Astrocyte (in vitro differentiated cells and primary cell): ENCODE measurements around the gene FAM168A. TPM values are rescaled to one million over a fixed set of nuclear protein-coding genes. Genes with fewer than 3 reads are reported as not detected.

ENCODE experiments used
- DNase-seq: peaks from one replicate; pipeline ENCODE4 v3.0.0-alpha.2; 2010; ENCODE audit warnings: low read depth
- FAIRE-seq: peaks from 2 replicates; lab custom pipeline; 2011; peaks lifted over from hg19 to GRCh38; lab: Jason Lieb, UNC
- H2AFZ ChIP-seq: 2 replicates; pipeline ENCODE4 v1.6.0; 2012; ENCODE audit warnings: low read depth, low read length, inconsistent platforms
- H3K27ac ChIP-seq: 2 replicates; pipeline ENCODE4 v1.5.1; 2011; ENCODE audit warnings: low read depth, low read length, inconsistent platforms
- H3K27me3 ChIP-seq: 2 replicates; pipeline ENCODE4 v1.6.0; 2011; ENCODE audit warnings: low read length, inconsistent platforms; ENCODE audit not compliant: insufficient read depth
- H3K36me3 ChIP-seq: 2 replicates; pipeline ENCODE4 v1.5.1; 2011; ENCODE audit warnings: low read length, inconsistent platforms; ENCODE audit not compliant: insufficient read depth
- H3K4me1 ChIP-seq: 2 replicates; pipeline ENCODE4 v1.5.1; 2011; ENCODE audit warnings: low read length, inconsistent platforms; ENCODE audit not compliant: insufficient read depth
- H3K4me2 ChIP-seq: 2 replicates; pipeline ENCODE4 v1.6.0; 2012; ENCODE audit warnings: low read length, inconsistent platforms
- H3K4me3 ChIP-seq: 2 replicates; pipeline ENCODE4 v1.5.1; 2011; ENCODE audit warnings: low read depth, mild to moderate bottlenecking, low read length, inconsistent platforms; ENCODE audit not compliant: insufficient read depth
- H3K79me2 ChIP-seq: 2 replicates; pipeline ENCODE4 v1.6.0; 2012; ENCODE audit warnings: mild to moderate bottlenecking, low read length, inconsistent platforms; ENCODE audit not compliant: insufficient read depth
- H3K9ac ChIP-seq: 2 replicates; pipeline ENCODE4 v1.6.0; 2012; ENCODE audit warnings: mild to moderate bottlenecking, low read length, inconsistent platforms
- H3K9me3 ChIP-seq: 2 replicates; pipeline ENCODE4 v1.5.1; 2012; ENCODE audit warnings: low read depth, mild to moderate bottlenecking, low read length, inconsistent platforms; ENCODE audit not compliant: insufficient read depth
- H4K20me1 ChIP-seq: 2 replicates; pipeline ENCODE4 v1.6.0; 2012; ENCODE audit warnings: low read length, inconsistent platforms; ENCODE audit not compliant: insufficient read depth
- H3K27ac Mint-ChIP-seq: one replicate; pipeline ENCODE4 v1.8.0; 2021; ENCODE audit warnings: mild to moderate bottlenecking, mixed read lengths; ENCODE audit not compliant: unreplicated experiment
- H3K27me3 Mint-ChIP-seq: one replicate; pipeline ENCODE4 v1.8.0; 2021; ENCODE audit warnings: low read depth, mixed read lengths; ENCODE audit not compliant: unreplicated experiment
- H3K36me3 Mint-ChIP-seq: one replicate; pipeline ENCODE4 v1.8.0; 2021; ENCODE audit warnings: low read depth, mixed read lengths; ENCODE audit not compliant: unreplicated experiment
- H3K4me1 Mint-ChIP-seq: one replicate; pipeline ENCODE4 v1.8.0; 2021; ENCODE audit warnings: low read depth, mixed read lengths; ENCODE audit not compliant: unreplicated experiment
- H3K4me3 Mint-ChIP-seq: one replicate; pipeline ENCODE4 v1.8.0; 2021; ENCODE audit warnings: mild to moderate bottlenecking, moderate library complexity, mixed read lengths; ENCODE audit not compliant: unreplicated experiment
- H3K9me3 Mint-ChIP-seq: one replicate; pipeline ENCODE4 v1.8.0; 2021; ENCODE audit warnings: mild to moderate bottlenecking, mixed read lengths; ENCODE audit not compliant: unreplicated experiment
- EZH2 ChIP-seq: IDR thresholded peaks from 2 replicates; pipeline ENCODE4 v1.6.1; 2012; ENCODE audit warnings: mild to moderate bottlenecking, low read length, inconsistent platforms; ENCODE audit not compliant: insufficient read depth
- total RNA-seq: library from RNA; stranded (reverse); gene quantifications from 2 replicates; pipeline ENCODE4 v1.2.1, GENCODE V29; 2021
- TF ChIP-seq, protein P1 (sequence below): IDR thresholded peaks from 2 replicates; pipeline ENCODE4 v1.5.1; 2011; ENCODE audit warnings: low read depth, mild to moderate bottlenecking, inconsistent platforms, low read length, moderate library complexity; ENCODE audit not compliant: insufficient read depth

The FAM168A gene
- total RNA-seq, 1 donor from 2014 or later, result 44.8 TPM

- peaks cover 7% of the 10 kb centered on the region for H3K36me3 Mint-ChIP-seq
Observed at GRCh38 chr11:73386546-73386945, 211.4 kb downstream of the FAM168A start.

DNA sequence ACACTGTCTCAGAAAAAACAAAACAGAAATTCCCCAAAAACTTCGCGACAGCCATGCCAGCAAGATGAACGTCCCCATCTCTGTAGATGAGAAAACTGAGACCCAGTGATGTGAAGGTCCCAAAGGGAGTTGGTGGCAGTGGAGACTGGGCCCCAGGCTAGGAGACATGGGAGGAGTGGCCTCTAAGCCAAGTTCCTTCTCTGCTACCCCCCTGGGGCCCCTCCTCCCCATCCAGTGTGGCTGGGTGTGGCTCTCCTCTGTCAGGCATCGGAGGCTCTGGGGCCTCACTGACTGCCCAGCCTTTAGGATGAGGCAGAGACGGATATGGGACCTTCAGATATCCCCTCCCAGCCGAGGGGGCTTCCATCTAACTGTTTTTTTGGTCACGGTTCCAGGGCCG, 211.9 kb downstream of the FAM168A start:
- Mint-ChIP-seq H3K9me3 (peaks cover 5% of the 10 kb centered on the region), H3K27ac (peak overlapping the region; percentile 31), H3K27me3 (no peaks in the 10 kb centered on the region), H3K36me3 (peaks cover 5% of the 10 kb centered on the region), H3K4me3 (peak overlapping the region; percentile 60), H3K4me1 (peaks cover 10% of the 10 kb centered on the region)
- Histone ChIP-seq H3K27me3 (no peaks in the 10 kb centered on the region), H3K4me3 (no peak overlapping the region), H3K4me2 (no peak overlapping the region), H3K36me3 (no peaks in the 10 kb centered on the region), H4K20me1 (peaks cover 91% of the 10 kb centered on the region), H3K79me2 (peaks cover 89% of the 10 kb centered on the region), H2AFZ (no peak overlapping the region), H3K9me3 (no peaks in the 10 kb centered on the region), H3K4me1 (peaks cover 11% of the 10 kb centered on the region), H3K27ac (no peak overlapping the region), H3K9ac (no peak overlapping the region)
- FAIRE-seq (no peak), DNase-seq (no peak)
- TF ChIP-seq, protein P1, sequence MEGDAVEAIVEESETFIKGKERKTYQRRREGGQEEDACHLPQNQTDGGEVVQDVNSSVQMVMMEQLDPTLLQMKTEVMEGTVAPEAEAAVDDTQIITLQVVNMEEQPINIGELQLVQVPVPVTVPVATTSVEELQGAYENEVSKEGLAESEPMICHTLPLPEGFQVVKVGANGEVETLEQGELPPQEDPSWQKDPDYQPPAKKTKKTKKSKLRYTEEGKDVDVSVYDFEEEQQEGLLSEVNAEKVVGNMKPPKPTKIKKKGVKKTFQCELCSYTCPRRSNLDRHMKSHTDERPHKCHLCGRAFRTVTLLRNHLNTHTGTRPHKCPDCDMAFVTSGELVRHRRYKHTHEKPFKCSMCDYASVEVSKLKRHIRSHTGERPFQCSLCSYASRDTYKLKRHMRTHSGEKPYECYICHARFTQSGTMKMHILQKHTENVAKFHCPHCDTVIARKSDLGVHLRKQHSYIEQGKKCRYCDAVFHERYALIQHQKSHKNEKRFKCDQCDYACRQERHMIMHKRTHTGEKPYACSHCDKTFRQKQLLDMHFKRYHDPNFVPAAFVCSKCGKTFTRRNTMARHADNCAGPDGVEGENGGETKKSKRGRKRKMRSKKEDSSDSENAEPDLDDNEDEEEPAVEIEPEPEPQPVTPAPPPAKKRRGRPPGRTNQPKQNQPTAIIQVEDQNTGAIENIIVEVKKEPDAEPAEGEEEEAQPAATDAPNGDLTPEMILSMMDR, result no peak
- no peak for TF ChIP-seq EZH2

More at GRCh38 chr11:73386546-73386945, 211.4 kb downstream of the FAM168A start:
- peaks cover 11% of the 10 kb centered on the region for H3K4me1 ChIP-seq
- no peak for TF ChIP-seq EZH2
- TF ChIP-seq, protein P1, result no peak
- H3K9me3 Mint-ChIP-seq, result peaks cover 5% of the 10 kb centered on the region
- H3K4me1 Mint-ChIP-seq, result peaks cover 10% of the 10 kb centered on the region
- no peak overlapping the region for H3K4me2 ChIP-seq
- peaks cover 86% of the 10 kb centered on the region for H4K20me1 ChIP-seq
- H3K36me3 ChIP-seq, result no peaks in the 10 kb centered on the region
- H2AFZ ChIP-seq, result no peak overlapping the region
- peaks cover 85% of the 10 kb centered on the region for H3K79me2 ChIP-seq
- H3K27me3 ChIP-seq, result no peaks in the 10 kb centered on the region
- H3K27ac ChIP-seq, result no peak overlapping the region
- FAIRE-seq (no peak), DNase-seq (no peak)
- no peaks in the 10 kb centered on the region for H3K9me3 ChIP-seq
- H3K27ac Mint-ChIP-seq, result no peak overlapping the region
- H3K27me3 Mint-ChIP-seq, result no peaks in the 10 kb centered on the region
- H3K4me3 ChIP-seq, result no peak overlapping the region
- no peak overlapping the region for H3K9ac ChIP-seq
- H3K4me3 Mint-ChIP-seq, result no peak overlapping the region

- Mint-ChIP-seq H3K4me3 (no peak overlapping the region), H3K36me3 (peaks cover 5% of the 10 kb centered on the region), H3K4me1 (peaks cover 10% of the 10 kb centered on the region), H3K27me3 (no peaks in the 10 kb centered on the region), H3K9me3 (peaks cover 5% of the 10 kb centered on the region), H3K27ac (no peak overlapping the region)
- Histone ChIP-seq H3K4me3 (no peak overlapping the region), H3K27ac (no peak overlapping the region), H3K27me3 (no peaks in the 10 kb centered on the region), H3K9ac (no peak overlapping the region), H3K4me2 (no peak overlapping the region), H2AFZ (no peak overlapping the region), H4K20me1 (peaks cover 96% of the 10 kb centered on the region), H3K79me2 (peaks cover 89% of the 10 kb centered on the region), H3K4me1 (peaks cover 11% of the 10 kb centered on the region), H3K36me3 (no peaks in the 10 kb centered on the region), H3K9me3 (no peaks in the 10 kb centered on the region)
- DNase-seq, result no peak
- FAIRE-seq, result no peak
- no peak for TF ChIP-seq EZH2
- TF ChIP-seq, protein P1, result no peak
Observed at GRCh38 chr11:73384872-73385689, 212.8 kb downstream of the FAM168A start.
